Chondrocyte (in vitro differentiated cells): ENCODE results near the gene PHF1. TPM values are rescaled to one million over a fixed set of nuclear protein-coding genes. Genes with fewer than 3 reads are reported as not detected.

Experiments used
- DNase-seq: peaks from one replicate; pipeline ENCODE4 v3.0.0; 2021; ENCODE audit warnings: mixed read lengths, low spot score
- H3K27ac Mint-ChIP-seq: one replicate; pipeline ENCODE4 v1.8.0; 2021; ENCODE audit warnings: mild to moderate bottlenecking, moderate library complexity, mixed read lengths; ENCODE audit not compliant: unreplicated experiment
- H3K27me3 Mint-ChIP-seq: 2 replicates; pipeline ENCODE4 v1.8.0; 2021; ENCODE audit warnings: low read depth, mixed read lengths
- H3K36me3 Mint-ChIP-seq: 2 replicates; pipeline ENCODE4 v1.8.0; 2021; ENCODE audit warnings: low read depth, mixed read lengths
- H3K4me1 Mint-ChIP-seq: 2 replicates; pipeline ENCODE4 v1.8.0; 2021; ENCODE audit warnings: low read depth, mild to moderate bottlenecking, mixed read lengths
- H3K4me3 Mint-ChIP-seq: one replicate; pipeline ENCODE4 v1.8.0; 2021; ENCODE audit warnings: mild to moderate bottlenecking, moderate library complexity, mixed read lengths; ENCODE audit not compliant: unreplicated experiment
- H3K9me3 Mint-ChIP-seq: 2 replicates; pipeline ENCODE4 v1.8.0; 2021; ENCODE audit warnings: low read depth, mixed read lengths
- total RNA-seq: library from RNA; stranded (reverse); gene quantifications from 3 replicates; pipeline ENCODE4 v1.2.1, GENCODE V29; 2021
- TF ChIP-seq, protein P1 (sequence below): fragments of 200-600 bp; sonication (generic); IDR thresholded peaks from 2 replicates; pipeline ENCODE4 v1.5.0; 2021; ENCODE audit warnings: antibody characterized with exemption, mild to moderate bottlenecking, moderate library complexity

PHF1 gene
- total RNA-seq, 1 donor from 2014 or later, result 43.2 TPM

DNA sequence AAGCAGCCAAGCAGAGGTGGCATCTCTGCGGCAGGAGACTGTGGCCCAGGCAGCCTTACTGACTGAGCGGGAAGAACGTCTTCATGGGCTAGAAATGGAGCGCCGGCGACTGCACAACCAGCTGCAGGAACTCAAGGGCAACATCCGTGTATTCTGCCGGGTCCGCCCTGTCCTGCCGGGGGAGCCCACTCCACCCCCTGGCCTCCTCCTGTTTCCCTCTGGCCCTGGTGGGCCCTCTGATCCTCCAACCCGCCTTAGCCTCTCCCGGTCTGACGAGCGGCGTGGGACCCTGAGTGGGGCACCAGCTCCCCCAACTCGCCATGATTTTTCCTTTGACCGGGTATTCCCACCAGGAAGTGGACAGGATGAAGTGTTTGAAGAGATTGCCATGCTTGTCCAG lies 5.9 kb upstream of the PHF1 start:
- Mint-ChIP-seq H3K4me1 (peaks cover 2% of the 10 kb centered on the region), H3K9me3 (no peaks in the 10 kb centered on the region), H3K27me3 (no peaks in the 10 kb centered on the region), H3K27ac (no peak overlapping the region), H3K4me3 (no peak overlapping the region), H3K36me3 (peaks cover 6% of the 10 kb centered on the region)
- TF ChIP-seq, protein P1, sequence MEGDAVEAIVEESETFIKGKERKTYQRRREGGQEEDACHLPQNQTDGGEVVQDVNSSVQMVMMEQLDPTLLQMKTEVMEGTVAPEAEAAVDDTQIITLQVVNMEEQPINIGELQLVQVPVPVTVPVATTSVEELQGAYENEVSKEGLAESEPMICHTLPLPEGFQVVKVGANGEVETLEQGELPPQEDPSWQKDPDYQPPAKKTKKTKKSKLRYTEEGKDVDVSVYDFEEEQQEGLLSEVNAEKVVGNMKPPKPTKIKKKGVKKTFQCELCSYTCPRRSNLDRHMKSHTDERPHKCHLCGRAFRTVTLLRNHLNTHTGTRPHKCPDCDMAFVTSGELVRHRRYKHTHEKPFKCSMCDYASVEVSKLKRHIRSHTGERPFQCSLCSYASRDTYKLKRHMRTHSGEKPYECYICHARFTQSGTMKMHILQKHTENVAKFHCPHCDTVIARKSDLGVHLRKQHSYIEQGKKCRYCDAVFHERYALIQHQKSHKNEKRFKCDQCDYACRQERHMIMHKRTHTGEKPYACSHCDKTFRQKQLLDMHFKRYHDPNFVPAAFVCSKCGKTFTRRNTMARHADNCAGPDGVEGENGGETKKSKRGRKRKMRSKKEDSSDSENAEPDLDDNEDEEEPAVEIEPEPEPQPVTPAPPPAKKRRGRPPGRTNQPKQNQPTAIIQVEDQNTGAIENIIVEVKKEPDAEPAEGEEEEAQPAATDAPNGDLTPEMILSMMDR, result no peak
- no peak for DNase-seq

DNA sequence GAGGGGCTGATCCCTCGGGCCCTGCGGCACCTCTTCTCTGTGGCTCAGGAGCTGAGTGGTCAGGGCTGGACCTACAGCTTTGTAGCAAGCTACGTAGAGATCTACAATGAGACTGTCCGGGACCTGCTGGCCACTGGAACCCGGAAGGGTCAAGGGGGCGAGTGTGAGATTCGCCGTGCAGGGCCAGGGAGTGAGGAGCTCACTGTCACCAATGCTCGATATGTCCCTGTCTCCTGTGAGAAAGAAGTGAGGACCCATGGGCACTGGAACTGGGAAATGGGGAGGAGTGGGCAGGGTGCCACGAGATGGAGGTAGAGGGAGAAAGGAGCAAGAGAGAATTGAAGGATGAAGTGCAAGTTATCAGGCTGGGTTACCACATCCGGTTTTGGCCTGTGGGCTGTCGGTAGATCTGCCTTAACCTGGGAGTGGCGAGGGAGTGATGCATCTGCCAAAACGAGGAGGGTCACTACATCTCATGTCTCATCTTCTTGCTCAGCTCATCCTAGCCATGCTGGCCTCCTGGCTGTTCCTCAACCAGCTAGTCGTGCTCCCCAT lies 5.4 kb upstream of the PHF1 start:
- H3K36me3 Mint-ChIP-seq, result peaks cover 6% of the 10 kb centered on the region
- H3K4me3 Mint-ChIP-seq, result no peak overlapping the region
- H3K4me1 Mint-ChIP-seq, result peaks cover 4% of the 10 kb centered on the region
- no peak overlapping the region for H3K27ac Mint-ChIP-seq
- TF ChIP-seq, protein P1, result no peak
- H3K27me3 Mint-ChIP-seq, result no peaks in the 10 kb centered on the region
- DNase-seq, result no peak
- H3K9me3 Mint-ChIP-seq, result no peaks in the 10 kb centered on the region

DNA sequence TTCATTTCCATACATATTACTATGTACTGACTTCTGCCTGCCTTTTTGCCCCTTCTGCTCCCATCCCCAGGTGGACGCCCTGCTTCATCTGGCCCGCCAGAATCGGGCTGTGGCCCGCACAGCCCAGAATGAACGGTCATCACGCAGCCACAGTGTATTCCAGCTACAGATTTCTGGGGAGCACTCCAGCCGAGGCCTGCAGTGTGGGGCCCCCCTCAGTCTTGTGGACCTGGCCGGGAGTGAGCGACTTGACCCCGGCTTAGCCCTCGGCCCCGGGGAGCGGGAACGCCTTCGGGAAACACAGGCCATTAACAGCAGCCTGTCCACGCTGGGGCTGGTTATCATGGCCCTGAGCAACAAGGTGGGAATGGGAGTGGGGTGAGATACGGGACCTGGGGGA lies 4.7 kb upstream of the PHF1 start:
- H3K9me3 Mint-ChIP-seq, result no peaks in the 10 kb centered on the region
- H3K36me3 Mint-ChIP-seq, result peaks cover 6% of the 10 kb centered on the region
- no peak overlapping the region for H3K4me3 Mint-ChIP-seq
- no peaks in the 10 kb centered on the region for H3K27me3 Mint-ChIP-seq
- TF ChIP-seq, protein P1, result no peak
- no peak for DNase-seq
- no peak overlapping the region for H3K27ac Mint-ChIP-seq
- H3K4me1 Mint-ChIP-seq, result peaks cover 4% of the 10 kb centered on the region

DNA sequence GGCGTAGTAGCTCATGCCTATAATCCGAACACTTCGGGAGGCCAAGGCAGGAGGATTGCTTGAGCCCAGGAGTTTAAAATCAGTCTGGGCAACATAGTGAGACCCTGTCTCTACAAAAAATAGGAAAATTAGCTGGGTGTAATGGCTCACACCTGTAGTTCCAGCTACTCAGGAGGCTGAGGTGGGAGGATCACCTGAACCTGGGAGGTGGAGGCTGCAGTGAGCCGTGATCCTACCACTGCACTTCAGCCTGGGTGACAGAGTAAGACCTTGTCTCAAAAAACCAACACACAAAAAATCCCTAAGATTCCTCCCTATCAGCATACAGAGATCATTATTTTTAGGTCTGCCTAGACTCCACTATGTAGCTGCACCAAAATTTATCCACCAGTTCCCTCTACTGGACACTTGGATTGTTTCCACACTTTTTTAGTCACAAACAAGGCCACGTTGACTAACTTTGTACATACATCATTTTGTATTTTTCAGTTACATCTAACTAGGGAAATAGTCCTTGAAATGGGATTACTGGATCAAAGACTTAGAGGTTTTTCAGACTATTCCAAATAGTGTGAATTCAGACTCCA lies 3.6 kb upstream of the PHF1 start:
- Mint-ChIP-seq H3K27me3 (no peaks in the 10 kb centered on the region), H3K9me3 (no peaks in the 10 kb centered on the region), H3K36me3 (peaks cover 6% of the 10 kb centered on the region), H3K27ac (no peak overlapping the region), H3K4me1 (peaks cover 11% of the 10 kb centered on the region), H3K4me3 (no peak overlapping the region)
- no peak for DNase-seq
- TF ChIP-seq, protein P1, result peak; percentile 75

DNA sequence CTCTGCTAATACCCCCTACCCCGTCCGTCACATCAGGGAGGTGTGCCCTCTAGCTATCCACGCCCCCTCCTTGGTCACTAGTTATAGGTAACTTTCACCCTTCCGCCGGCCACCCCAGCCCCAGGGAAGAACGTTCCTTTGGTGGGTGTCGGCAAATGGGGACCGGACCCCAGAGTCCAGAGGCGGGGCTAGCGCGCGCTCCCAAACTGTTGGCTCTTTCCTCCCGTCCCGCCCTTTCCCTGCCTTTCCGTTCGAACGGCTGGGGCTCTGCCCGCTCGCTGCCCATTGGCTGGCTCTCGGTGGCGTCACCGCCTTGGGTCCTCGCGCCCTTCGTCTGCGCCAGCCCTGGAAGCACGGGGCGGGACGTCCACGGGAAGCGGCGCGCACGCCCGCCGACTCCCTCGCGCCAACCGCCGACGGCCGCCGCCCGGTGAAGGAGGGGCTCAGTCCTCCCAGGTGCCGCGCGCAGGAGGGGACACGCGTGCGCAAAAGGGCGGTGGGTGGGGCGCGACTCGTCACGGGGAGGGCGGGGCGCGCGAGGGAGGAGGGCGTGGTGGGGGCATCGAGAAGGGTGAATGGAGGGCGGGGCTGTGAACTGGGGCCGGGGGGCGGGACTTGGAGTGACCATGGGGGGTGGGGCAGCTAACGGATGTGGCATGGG lies 634 bp upstream of the PHF1 start:
- peaks cover 28% of the 10 kb centered on the region for H3K4me1 Mint-ChIP-seq
- H3K27me3 Mint-ChIP-seq, result no peaks in the 10 kb centered on the region

More for the DNA sequence above, 634 bp upstream of the PHF1 start:
- Mint-ChIP-seq H3K9me3 (no peaks in the 10 kb centered on the region), H3K4me3 (peak overlapping the region; percentile 84), H3K27ac (peak overlapping the region; percentile 92), H3K36me3 (peaks cover 9% of the 10 kb centered on the region)
- TF ChIP-seq, protein P1, result no peak
- peak; percentile 100 for DNase-seq
